ENCODE results near the gene RTN1.

Gene RTN1

GRCh38 chr14:59870277-59871165 is at the start of gene RTN1:
TSS of gene RTN1 (minus strand) at chr14:59870776. CDS start at chr14:59870630, 146 bp downstream.
- DNase-seq (ENCODE audit: low spot score) (no peak), ATAC-seq (ENCODE audit: low read depth) (peak; percentile 94)
- H3K27me3 ChIP-seq (ENCODE audit: insufficient read depth, poor library complexity, severe bottlenecking), result peaks cover 90% of the 10 kb centered on the region
- no peaks in the 10 kb centered on the region for H3K36me3 ChIP-seq (ENCODE audit: low read depth)
- H3K27ac ChIP-seq (ENCODE audit: poor library complexity, severe bottlenecking), result no peak within 1 kb of the TSS
- no peak for TF ChIP-seq CTCF (IDR thresholded peaks at IDR 0.05; ENCODE audit: poor library complexity, severe bottlenecking)
- peak within 1 kb of the TSS; percentile 35 for H3K4me3 ChIP-seq (ENCODE audit: severe bottlenecking)
- no peaks in the 10 kb centered on the region for H3K4me1 ChIP-seq (ENCODE audit: insufficient read depth, poor library complexity, severe bottlenecking)
- no peaks in the 10 kb centered on the region for H3K9me3 ChIP-seq (ENCODE audit: severe bottlenecking)

- ATAC-seq (ENCODE audit: low read depth), result no peak
- no peaks in the 10 kb centered on the region for H3K36me3 ChIP-seq (ENCODE audit: low read depth)
- H3K4me1 ChIP-seq (ENCODE audit: insufficient read depth, poor library complexity, severe bottlenecking), result peaks cover 5% of the 10 kb centered on the region
- no peak for TF ChIP-seq CTCF (IDR thresholded peaks at IDR 0.05; ENCODE audit: poor library complexity, severe bottlenecking)
- H3K4me3 ChIP-seq (ENCODE audit: severe bottlenecking), result no peak overlapping the region
- no peak for DNase-seq (ENCODE audit: low spot score)
- H3K9me3 ChIP-seq (ENCODE audit: severe bottlenecking), result no peaks in the 10 kb centered on the region
- H3K27me3 ChIP-seq (ENCODE audit: insufficient read depth, poor library complexity, severe bottlenecking), result peaks cover 43% of the 10 kb centered on the region
- no peak overlapping the region for H3K27ac ChIP-seq (ENCODE audit: poor library complexity, severe bottlenecking)
These were observed 49.8 kb upstream of the RTN1 start for GRCh38 chr14:59920378-59920683.

- ATAC-seq (ENCODE audit: low read depth) (peak; percentile 36; the same call in 2 of the 3 replicates), DNase-seq (ENCODE audit: low spot score) (peak; percentile 66)
- H3K4me1 ChIP-seq (ENCODE audit: insufficient read depth, poor library complexity, severe bottlenecking), result peaks cover 5% of the 10 kb centered on the region
- TF ChIP-seq CTCF (IDR thresholded peaks at IDR 0.05; ENCODE audit: poor library complexity, severe bottlenecking), result no peak
- H3K9me3 ChIP-seq (ENCODE audit: severe bottlenecking), result no peaks in the 10 kb centered on the region
- peaks cover 43% of the 10 kb centered on the region for H3K27me3 ChIP-seq (ENCODE audit: insufficient read depth, poor library complexity, severe bottlenecking)
- H3K4me3 ChIP-seq (ENCODE audit: severe bottlenecking), result peak within 1 kb of the TSS; percentile 20
- no peak within 1 kb of the TSS for H3K27ac ChIP-seq (ENCODE audit: poor library complexity, severe bottlenecking)
- H3K36me3 ChIP-seq (ENCODE audit: low read depth), result no peaks in the 10 kb centered on the region
These were observed 49.2 kb upstream of the RTN1 start, which contains the start of gene LRRC9 for GRCh38 chr14:59919570-59920377. TSS of gene LRRC9 (plus strand) at chr14:59920144.

GRCh38 chr14:59918824-59919569 is 48.4 kb upstream of the RTN1 start:
- Histone ChIP-seq H3K36me3 (ENCODE audit: low read depth) (no peaks in the 10 kb centered on the region), H3K4me1 (ENCODE audit: insufficient read depth, poor library complexity, severe bottlenecking) (peaks cover 5% of the 10 kb centered on the region), H3K27me3 (ENCODE audit: insufficient read depth, poor library complexity, severe bottlenecking) (peaks cover 43% of the 10 kb centered on the region), H3K9me3 (ENCODE audit: severe bottlenecking) (no peaks in the 10 kb centered on the region), H3K27ac (ENCODE audit: poor library complexity, severe bottlenecking) (no peak overlapping the region), H3K4me3 (ENCODE audit: severe bottlenecking) (peak overlapping the region; percentile 20)
- TF ChIP-seq CTCF (IDR thresholded peaks at IDR 0.05; ENCODE audit: poor library complexity, severe bottlenecking), result peak; percentile 83
- DNase-seq (ENCODE audit: low spot score), result no peak
- ATAC-seq (ENCODE audit: low read depth), result peak; percentile 85

Data from RWPE2 (cell line).